Astrocyte of the spinal cord (primary cell): ENCODE measurements around the gene TNIK.

Experiments used
- DNase-seq: peaks from one replicate; pipeline ENCODE4 v3.0.0; 2011; ENCODE audit warnings: low read depth, low spot score
- H3K4me3 ChIP-seq: 2 replicates; pipeline ENCODE4 v1.5.1; 2011; ENCODE audit warnings: low read depth, mild to moderate bottlenecking, low read length, moderate library complexity
- CTCF ChIP-seq: IDR thresholded peaks from 2 replicates; pipeline ENCODE4 v1.5.1; 2012; ENCODE audit warnings: low read depth, mild to moderate bottlenecking, low read length, inconsistent platforms
- in situ Hi-C: cut with HindIII; loops from 2 replicates; pipeline ENCODE4 v1.10.0; 2017; ENCODE audit warnings: low sequenced_read_pairs

TNIK gene

GRCh38 chr3:171093462-171093861, 366.7 kb downstream of the TNIK start:
- DNase-seq: no peak
- in situ Hi-C loops: no loop called here
- TF ChIP-seq CTCF: no peak
- H3K4me3 ChIP-seq: no peak overlapping the region

- in situ Hi-C loops: no loop called here
- TF ChIP-seq CTCF: no peak
- no peak for DNase-seq
- H3K4me3 ChIP-seq: no peak overlapping the region
Observed at GRCh38 chr3:171092467-171092911, 367.7 kb downstream of the TNIK start.

GRCh38 chr3:171090321-171090720, 369.9 kb downstream of the TNIK start:
- no peak for DNase-seq
- no peak overlapping the region for H3K4me3 ChIP-seq
- TF ChIP-seq CTCF: no peak
- in situ Hi-C loops: no loop called here

- in situ Hi-C loops: no loop called here
- no peak overlapping the region for H3K4me3 ChIP-seq
- DNase-seq: peak; percentile 88
- TF ChIP-seq CTCF: no peak
Observed at GRCh38 chr3:171088964-171089754, 371.0 kb downstream of the TNIK start.

- DNase-seq: peak; percentile 20
- in situ Hi-C loops: no loop called here
- no peak for TF ChIP-seq CTCF
- H3K4me3 ChIP-seq: no peak overlapping the region
Observed at GRCh38 chr3:171088496-171088895, 371.7 kb downstream of the TNIK start.

GRCh38 chr3:171086914-171087313, 373.3 kb downstream of the TNIK start:
- in situ Hi-C loops: no loop called here
- no peak overlapping the region for H3K4me3 ChIP-seq
- no peak for DNase-seq
- no peak for TF ChIP-seq CTCF
